Panc1 (cell line): ENCODE measurements around the gene F13B. TPM values are rescaled to one million over a fixed set of nuclear protein-coding genes. Genes with fewer than 3 reads are reported as not detected.

Experiments used
- ATAC-seq: fragments of 200-7000 bp; cut with Tn5 transposase; 2 replicates; pipeline ENCODE4 v1.9.1; 2020; ENCODE audit warnings: mild to moderate bottlenecking, moderate library complexity
- BruUV-seq: library from RNA; stranded (reverse); fragments of 400-500 nt; replicated peaks from 2 replicates; lab custom pipeline; 2021; lab: Mats Ljungman, UMichigan
- CTCF ChIA-PET: fragments of 300-600 bp; sonication (Branson Sonifier 250); formaldehyde crosslinking; loops from one replicate; lab custom pipeline; 2022; ENCODE audit warnings: antibody characterized with exemption; lab: Charles Lee
- POLR2A ChIA-PET: fragments of 300-600 bp; sonication (Branson Sonifier 250); formaldehyde crosslinking; loops from one replicate; lab custom pipeline; 2022; ENCODE audit warnings: antibody characterized with exemption; lab: Charles Lee
- DNase-seq: peaks from one replicate; pipeline ENCODE4 v3.0.0-alpha.2; 2010; ENCODE audit warnings: low read depth, low spot score
- H3K27ac ChIP-seq: 2 replicates; pipeline ENCODE4 v1.5.1; 2011; ENCODE audit warnings: mild to moderate bottlenecking, low read length, inconsistent platforms
- H3K27me3 ChIP-seq: fragments of 200-500 bp; sonication (Bioruptor generic); 2 replicates; pipeline ENCODE4 v1.6.0; 2014; ENCODE audit warnings: low read length, inconsistent platforms; ENCODE audit not compliant: control insufficient read depth, insufficient read depth
- H3K36me3 ChIP-seq: fragments of 200-500 bp; sonication (Bioruptor generic); 2 replicates; pipeline ENCODE4 v1.5.1; 2014; ENCODE audit warnings: inconsistent platforms, mild to moderate bottlenecking, low read length, moderate library complexity; ENCODE audit not compliant: control insufficient read depth, insufficient read depth
- H3K4me1 ChIP-seq: 2 replicates; pipeline ENCODE4 v1.5.1; 2011; ENCODE audit warnings: inconsistent platforms, mild to moderate bottlenecking, low read length, moderate library complexity; ENCODE audit not compliant: control insufficient read depth, insufficient read depth
- H3K4me3 ChIP-seq, 2 experiments: 2 replicates each; pipeline ENCODE4 v1.5.1; 2011 to 2012; ENCODE audit warnings: low read depth in 2 of 2, low read length in 2 of 2, mild to moderate bottlenecking in 2 of 2, inconsistent platforms in 1 of 2, moderate library complexity in 1 of 2
- H3K9me3 ChIP-seq: fragments of 200-500 bp; sonication (Bioruptor generic); 2 replicates; pipeline ENCODE4 v1.5.1; 2014; ENCODE audit warnings: low read depth, mild to moderate bottlenecking, inconsistent platforms, low read length, moderate library complexity; ENCODE audit not compliant: control insufficient read depth, insufficient read depth
- CTCF ChIP-seq: fragments of 450-650 bp; IDR thresholded peaks from 2 replicates; pipeline ENCODE4 v1.5.1; 2017; ENCODE audit warnings: mild to moderate bottlenecking
- POLR2AphosphoS5 ChIP-seq: IDR thresholded peaks from 2 replicates; pipeline ENCODE4 v1.6.1; 2012; ENCODE audit warnings: mild to moderate bottlenecking, low read depth, low read length, moderate library complexity
- REST ChIP-seq, 2 experiments: IDR thresholded peaks; 2 replicates each; pipeline ENCODE4 v1.6.1; 2011 to 2012; ENCODE audit warnings: low read depth in 2 of 2, control low read depth in 1 of 2, low read length in 1 of 2, mild to moderate bottlenecking in 1 of 2, moderate library complexity in 1 of 2; ENCODE audit not compliant: insufficient read depth in 1 of 2
- SIN3A ChIP-seq: IDR thresholded peaks from 2 replicates; pipeline ENCODE4 v1.6.1; 2012; ENCODE audit warnings: low read depth, mild to moderate bottlenecking, low read length, moderate library complexity, borderline replicate concordance; ENCODE audit not compliant: insufficient read depth
- TCF7L2 ChIP-seq: IDR thresholded peaks from 2 replicates; pipeline ENCODE4 v1.6.1; 2011; ENCODE audit warnings: mild to moderate bottlenecking, low read depth, low read length, inconsistent platforms
- in situ Hi-C: cut with HindIII; loops from 2 replicates; pipeline ENCODE4 v1.10.0; 2016; ENCODE audit warnings: low sequenced_read_pairs, low pct_unique_long_range_greater_than_20kb
- intact Hi-C: fragments of 100-400 bp; cut with micrococcal nuclease; formaldehyde crosslinking; loops from one replicate; pipeline ENCODE4 v1.10.0; 2022; ENCODE audit not compliant: unreplicated experiment
- total RNA-seq: library from RNA; stranded (reverse); gene quantifications from one replicate; pipeline ENCODE4 v1.2.1, GENCODE V29; 2021; ENCODE audit not compliant: unreplicated experiment

F13B gene
- total RNA-seq, 1 experiment from 2014 or later = not detected

GRCh38 chr1:197101978-197102377 lies 34.9 kb upstream of the F13B start:
- ATAC-seq (no peak), DNase-seq (no peak)
- POLR2A ChIA-PET = no interaction called here
- no peak overlapping the region for H3K4me3 ChIP-seq
- H3K4me1 ChIP-seq = no peaks in the 10 kb centered on the region
- H3K27ac ChIP-seq = no peak overlapping the region
- H3K36me3 ChIP-seq = peaks cover 6% of the 10 kb centered on the region; the same call in 1 of the 2 replicates
- TF ChIP-seq REST (IDR thresholded peaks at IDR 0.05; ENCODE audit: insufficient read depth in 1 of 2, low read depth in 2 of 2, low read length in 1 of 2) (no peak), TCF7L2 (no peak), POLR2AphosphoS5 (no peak), CTCF (no peak), SIN3A (no peak)
- H3K9me3 ChIP-seq = no peaks in the 10 kb centered on the region
- CTCF ChIA-PET = no interaction called here
- BruUV-seq = no TSS peak
- H3K27me3 ChIP-seq = no peaks in the 10 kb centered on the region
- intact Hi-C loops (no loop called here), in situ Hi-C loops (no loop called here)

GRCh38 chr1:197100677-197101076 lies 33.6 kb upstream of the F13B start:
- no TSS peak for BruUV-seq
- no peaks in the 10 kb centered on the region for H3K27me3 ChIP-seq
- ChIA-PET CTCF (no interaction called here), POLR2A (no interaction called here)
- ATAC-seq = no peak
- no peak overlapping the region for H3K27ac ChIP-seq
- in situ Hi-C loops = no loop called here
- peaks cover 6% of the 10 kb centered on the region; the same call in 1 of the 2 replicates for H3K36me3 ChIP-seq
- H3K9me3 ChIP-seq = no peaks in the 10 kb centered on the region
- no peak for DNase-seq
- intact Hi-C loops = no loop called here
- TF ChIP-seq CTCF (no peak), SIN3A (no peak)
- no peak overlapping the region for H3K4me3 ChIP-seq
- H3K4me1 ChIP-seq = no peaks in the 10 kb centered on the region

- Histone ChIP-seq H3K4me1 (no peaks in the 10 kb centered on the region), H3K4me3 (no peak overlapping the region), H3K9me3 (no peaks in the 10 kb centered on the region), H3K36me3 (no peaks in the 10 kb centered on the region; the same call in 1 of the 2 replicates), H3K27me3 (no peaks in the 10 kb centered on the region), H3K27ac (no peak overlapping the region)
- ChIA-PET CTCF (no interaction called here), POLR2A (no interaction called here)
- TF ChIP-seq CTCF = no peak
- no peak for TF ChIP-seq POLR2AphosphoS5
- TF ChIP-seq REST (IDR thresholded peaks at IDR 0.05; ENCODE audit: insufficient read depth in 1 of 2, low read depth in 2 of 2, low read length in 1 of 2) = no peak
- no peak for TF ChIP-seq TCF7L2
- no peak for TF ChIP-seq SIN3A
- DNase-seq = no peak
- in situ Hi-C loops = no loop called here
- no peak for ATAC-seq
- intact Hi-C loops = no loop called here
- BruUV-seq = no TSS peak
Observed at GRCh38 chr1:197099444-197099843, 32.4 kb upstream of the F13B start.
